IPS-15b (cell line): ENCODE data around the gene ENTPD6.

ENCODE experiments used
- H3K27me3 ChIP-seq: one replicate; pipeline ENCODE4 v1.6.1; 2013; ENCODE audit warnings: low read length; ENCODE audit not compliant: control insufficient read depth, insufficient read depth
- H3K36me3 ChIP-seq: one replicate; pipeline ENCODE4 v1.6.1; 2013; ENCODE audit warnings: low read length; ENCODE audit not compliant: control insufficient read depth, insufficient read depth
- H3K4me1 ChIP-seq: one replicate; pipeline ENCODE4 v1.6.1; 2013; ENCODE audit warnings: mild to moderate bottlenecking, low read length; ENCODE audit not compliant: control insufficient read depth, insufficient read depth
- H3K4me3 ChIP-seq: one replicate; pipeline ENCODE4 v1.5.1; 2013; ENCODE audit warnings: low read depth, low read length
- H3K9ac ChIP-seq: one replicate; pipeline ENCODE4 v1.6.1; 2013; ENCODE audit warnings: low read depth, mild to moderate bottlenecking, low read length
- H3K9me3 ChIP-seq: one replicate; pipeline ENCODE4 v1.6.1; 2013; ENCODE audit warnings: mild to moderate bottlenecking, low read length; ENCODE audit not compliant: control insufficient read depth, insufficient read depth

Gene ENTPD6

DNA sequence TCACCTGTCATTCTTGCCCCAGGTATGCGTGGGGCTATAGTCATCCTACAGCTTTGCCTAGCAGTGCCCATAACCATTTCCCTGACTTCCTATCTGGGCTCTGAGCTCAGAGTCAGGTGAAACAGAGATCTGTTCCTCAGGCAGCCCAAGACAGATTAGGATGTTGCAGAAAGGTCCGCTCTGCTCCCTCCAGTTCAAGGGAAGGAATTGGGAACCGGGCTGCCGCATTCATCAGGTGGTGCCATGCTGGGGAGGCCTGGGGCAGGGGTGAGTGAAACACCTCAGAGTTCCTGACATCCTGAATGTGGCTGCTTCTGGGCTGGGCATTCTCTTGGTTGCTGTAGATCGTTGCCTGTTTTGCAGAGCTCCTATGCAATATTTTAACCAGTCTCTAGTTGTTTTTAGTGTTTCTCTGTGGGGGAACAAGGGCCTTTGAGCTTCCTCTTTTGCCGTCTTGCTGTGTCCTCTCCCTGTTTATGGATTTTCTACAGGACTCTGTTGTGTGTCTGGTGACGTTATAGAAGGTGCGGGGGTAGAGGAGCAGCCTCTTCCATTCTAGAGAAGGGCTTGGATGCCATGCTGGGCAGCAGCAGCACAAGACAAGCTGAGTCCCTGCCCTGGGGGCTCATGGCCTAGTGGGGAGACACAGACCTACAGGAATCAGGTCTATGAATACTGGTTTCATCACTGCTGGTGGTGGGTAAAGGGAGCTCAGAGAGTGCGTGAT, 9.2 kb downstream of the ENTPD6 start:
- Histone ChIP-seq H3K27me3 (no peaks in the 10 kb centered on the region), H3K36me3 (no peaks in the 10 kb centered on the region), H3K9ac (no peak overlapping the region), H3K9me3 (no peaks in the 10 kb centered on the region), H3K4me1 (no peaks in the 10 kb centered on the region), H3K4me3 (no peak overlapping the region)

DNA sequence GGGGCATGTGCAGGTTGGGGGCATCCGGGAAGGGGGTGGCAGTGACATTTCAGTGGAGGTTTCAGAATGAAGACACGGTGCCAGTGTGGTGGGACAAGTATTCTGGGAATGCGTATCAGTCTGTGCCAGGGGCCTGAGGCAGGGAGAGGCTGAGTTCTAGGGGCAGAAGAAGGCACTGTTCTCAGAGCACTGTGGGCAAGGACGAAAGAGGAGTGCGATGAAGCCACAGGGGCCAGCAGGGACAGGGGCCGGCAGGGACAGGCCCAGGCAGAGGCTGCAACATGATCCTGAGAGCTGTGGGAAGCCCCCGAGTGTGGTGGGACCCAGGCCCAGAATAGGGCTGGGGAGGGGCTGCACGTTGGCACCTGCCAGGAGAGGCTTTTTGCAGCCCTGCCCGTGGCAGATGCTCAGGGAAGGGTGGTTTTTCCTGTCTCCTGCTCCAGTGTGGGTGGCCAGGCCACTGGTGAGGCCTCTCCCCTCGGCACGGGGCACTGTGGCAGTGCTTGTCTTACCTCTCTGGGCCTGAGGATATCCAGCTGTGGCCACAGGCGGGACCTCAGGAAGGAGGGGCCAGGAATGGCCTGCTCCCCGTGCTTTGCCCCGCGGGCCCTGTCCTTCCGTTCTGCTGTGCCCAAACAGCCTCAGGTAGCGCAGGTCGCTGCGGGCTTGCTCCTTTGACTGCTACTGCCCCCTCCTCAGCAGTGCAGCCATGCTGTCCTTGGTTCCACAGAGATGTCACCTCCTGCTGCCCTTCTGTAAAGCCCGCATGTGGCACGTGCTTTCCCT, 10.0 kb downstream of the ENTPD6 start:
- H3K36me3 ChIP-seq, result no peaks in the 10 kb centered on the region
- no peaks in the 10 kb centered on the region for H3K27me3 ChIP-seq
- no peak overlapping the region for H3K4me3 ChIP-seq
- H3K4me1 ChIP-seq, result no peaks in the 10 kb centered on the region
- no peak overlapping the region for H3K9ac ChIP-seq
- no peaks in the 10 kb centered on the region for H3K9me3 ChIP-seq

DNA sequence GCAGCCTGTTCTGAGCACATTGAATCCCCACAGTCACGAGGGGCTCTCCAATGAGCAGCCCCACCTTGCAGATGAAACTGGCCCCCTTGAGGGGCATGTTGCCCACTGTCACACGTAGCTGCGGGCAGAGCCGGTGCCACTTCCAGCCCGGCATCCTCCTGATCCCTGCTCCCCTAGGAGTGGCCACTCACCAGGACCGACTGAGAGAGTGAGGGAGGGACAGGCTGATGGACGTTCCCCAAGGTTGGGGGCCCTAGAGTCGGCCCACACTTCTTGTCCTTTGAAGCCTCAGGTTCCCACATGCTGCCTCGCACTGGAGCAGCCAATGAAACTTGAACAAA, 10.5 kb downstream of the ENTPD6 start:
- H3K27me3 ChIP-seq, result no peaks in the 10 kb centered on the region
- H3K9me3 ChIP-seq, result no peaks in the 10 kb centered on the region
- H3K9ac ChIP-seq, result no peak overlapping the region
- H3K36me3 ChIP-seq, result no peaks in the 10 kb centered on the region
- no peaks in the 10 kb centered on the region for H3K4me1 ChIP-seq
- no peak overlapping the region for H3K4me3 ChIP-seq

DNA sequence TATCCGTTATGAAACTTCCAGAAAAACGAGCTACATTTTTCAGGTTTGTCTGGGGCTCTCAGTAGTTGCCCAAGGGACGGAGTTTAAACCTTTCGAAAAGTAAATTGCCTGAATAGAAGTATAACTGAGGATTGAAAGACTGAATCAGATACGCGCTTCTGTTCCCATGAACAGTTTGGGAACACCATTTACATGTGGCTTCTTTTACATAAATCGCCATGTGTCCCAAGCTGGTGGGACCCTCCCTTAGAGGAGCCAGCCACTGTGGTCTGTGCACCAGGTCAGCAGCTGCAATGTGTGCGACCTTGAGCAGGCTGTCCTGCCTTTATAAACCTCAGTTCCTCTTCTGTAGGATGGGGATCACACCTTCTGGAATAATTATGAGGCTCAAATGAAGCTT, 11.0 kb downstream of the ENTPD6 start:
- Histone ChIP-seq H3K4me3 (no peak overlapping the region), H3K4me1 (no peaks in the 10 kb centered on the region), H3K27me3 (no peaks in the 10 kb centered on the region), H3K36me3 (no peaks in the 10 kb centered on the region), H3K9me3 (no peaks in the 10 kb centered on the region), H3K9ac (no peak overlapping the region)

DNA sequence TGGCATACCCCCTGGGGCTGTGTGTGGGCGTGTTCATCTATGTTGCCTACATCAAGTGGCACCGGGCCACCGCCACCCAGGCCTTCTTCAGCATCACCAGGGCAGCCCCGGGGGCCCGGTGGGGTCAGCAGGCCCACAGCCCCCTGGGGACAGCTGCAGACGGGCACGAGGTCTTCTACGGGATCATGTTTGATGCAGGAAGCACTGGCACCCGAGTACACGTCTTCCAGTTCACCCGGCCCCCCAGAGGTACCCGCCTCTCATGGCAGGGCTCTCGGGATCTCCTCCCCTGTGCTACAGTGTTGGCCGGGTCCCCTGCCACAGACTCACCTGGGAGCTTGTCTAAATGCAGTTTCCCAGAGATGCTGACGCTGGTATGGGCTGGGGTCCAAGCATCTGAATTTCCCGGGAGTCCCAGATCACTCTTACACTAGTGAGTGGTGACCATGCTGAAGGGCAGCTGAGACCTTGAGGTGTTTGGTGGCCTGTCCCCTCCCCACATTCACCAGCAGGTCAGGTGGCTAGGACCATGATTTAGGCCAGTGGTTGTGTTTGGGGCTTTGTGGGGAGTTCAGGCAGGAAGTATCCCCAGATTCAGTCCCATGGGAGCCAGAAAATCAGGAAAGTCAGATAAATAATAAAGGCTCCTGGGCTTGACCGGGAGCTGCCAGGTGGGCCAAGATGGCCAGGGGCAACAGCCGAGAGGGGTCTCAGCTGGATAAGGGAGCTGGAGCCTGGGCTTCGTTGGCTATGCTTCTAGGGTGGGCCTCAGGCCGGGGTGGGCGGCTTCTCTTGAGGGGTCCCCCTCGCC, 11.8 kb downstream of the ENTPD6 start:
- H3K9ac ChIP-seq, result no peak overlapping the region
- H3K36me3 ChIP-seq, result peaks cover 3% of the 10 kb centered on the region
- no peaks in the 10 kb centered on the region for H3K27me3 ChIP-seq
- no peak overlapping the region for H3K4me3 ChIP-seq
- H3K4me1 ChIP-seq, result no peaks in the 10 kb centered on the region
- H3K9me3 ChIP-seq, result no peaks in the 10 kb centered on the region

DNA sequence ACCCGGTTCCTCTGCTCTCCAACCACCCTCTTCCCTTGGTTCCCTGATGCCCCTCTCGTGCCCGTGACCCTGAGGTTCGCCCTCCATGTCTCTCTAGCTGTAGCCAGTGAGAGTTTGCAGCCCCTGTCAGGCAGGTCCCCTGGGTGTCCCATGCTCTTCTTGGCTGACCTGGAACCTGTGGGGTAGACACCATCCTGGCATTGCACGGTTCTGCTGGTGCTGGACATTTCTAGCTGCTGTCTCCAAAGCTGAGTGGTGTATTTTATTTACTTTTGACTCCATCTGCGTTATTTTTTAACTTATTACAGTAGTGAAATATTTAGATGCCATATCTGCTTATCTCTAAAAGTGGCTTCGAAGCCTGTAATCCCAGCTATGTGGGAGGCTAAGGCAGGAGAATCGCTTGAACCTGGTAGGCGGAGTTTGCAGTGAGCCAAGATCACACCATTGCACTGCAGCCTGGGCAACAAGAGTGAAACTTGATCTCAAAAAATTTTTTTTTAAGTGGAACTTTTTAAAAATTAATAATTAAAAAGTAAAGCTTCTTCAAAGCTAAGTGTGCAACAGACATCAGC, 12.5 kb downstream of the ENTPD6 start:
- Histone ChIP-seq H3K9me3 (no peaks in the 10 kb centered on the region), H3K36me3 (peaks cover 3% of the 10 kb centered on the region), H3K27me3 (no peaks in the 10 kb centered on the region), H3K4me1 (no peaks in the 10 kb centered on the region), H3K9ac (no peak overlapping the region), H3K4me3 (no peak overlapping the region)

DNA sequence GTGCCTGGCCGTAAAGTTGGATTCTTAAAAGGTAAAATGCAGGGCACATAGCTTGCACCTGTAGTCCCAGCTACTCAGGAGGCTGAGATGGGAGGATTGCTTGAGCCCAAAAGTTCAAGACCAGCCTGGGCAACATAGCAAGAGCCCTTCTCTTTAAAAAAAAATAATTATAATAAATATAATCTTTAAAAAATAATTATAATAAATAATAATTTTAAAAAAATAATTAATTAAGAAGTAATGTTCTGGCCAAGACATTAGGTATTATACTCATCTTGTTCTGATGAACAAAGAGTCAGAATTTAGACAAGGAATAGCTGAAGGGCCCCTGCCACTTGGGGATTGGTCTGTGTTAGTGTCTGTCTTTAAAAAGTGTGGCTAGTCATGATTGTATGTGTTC, 13.9 kb downstream of the ENTPD6 start:
- Histone ChIP-seq H3K9me3 (no peaks in the 10 kb centered on the region), H3K36me3 (peaks cover 9% of the 10 kb centered on the region), H3K27me3 (no peaks in the 10 kb centered on the region), H3K4me3 (no peak overlapping the region), H3K9ac (no peak overlapping the region), H3K4me1 (no peaks in the 10 kb centered on the region)

DNA sequence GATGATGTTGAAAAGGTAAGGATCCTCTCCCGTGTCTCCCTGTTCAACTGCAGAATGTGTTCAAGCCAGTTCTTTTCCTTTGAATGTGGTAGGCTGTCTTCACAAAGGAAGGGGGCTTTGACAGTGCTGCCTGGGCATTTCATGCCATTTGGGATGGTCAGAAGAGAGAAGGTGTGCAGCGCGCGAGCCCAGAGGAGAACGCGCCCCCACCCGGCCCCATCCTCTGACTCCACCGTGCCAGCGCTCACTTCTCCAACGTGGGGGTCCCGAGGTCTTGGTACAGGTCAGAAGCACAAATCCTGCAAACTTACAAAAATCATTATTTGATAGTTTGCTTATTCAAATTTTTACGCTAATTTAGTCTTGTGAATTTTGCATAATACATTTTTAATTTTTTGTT, 14.4 kb downstream of the ENTPD6 start:
- no peaks in the 10 kb centered on the region for H3K9me3 ChIP-seq
- no peak overlapping the region for H3K4me3 ChIP-seq
- H3K27me3 ChIP-seq, result no peaks in the 10 kb centered on the region
- H3K36me3 ChIP-seq, result peaks cover 9% of the 10 kb centered on the region
- no peak overlapping the region for H3K9ac ChIP-seq
- H3K4me1 ChIP-seq, result no peaks in the 10 kb centered on the region

DNA sequence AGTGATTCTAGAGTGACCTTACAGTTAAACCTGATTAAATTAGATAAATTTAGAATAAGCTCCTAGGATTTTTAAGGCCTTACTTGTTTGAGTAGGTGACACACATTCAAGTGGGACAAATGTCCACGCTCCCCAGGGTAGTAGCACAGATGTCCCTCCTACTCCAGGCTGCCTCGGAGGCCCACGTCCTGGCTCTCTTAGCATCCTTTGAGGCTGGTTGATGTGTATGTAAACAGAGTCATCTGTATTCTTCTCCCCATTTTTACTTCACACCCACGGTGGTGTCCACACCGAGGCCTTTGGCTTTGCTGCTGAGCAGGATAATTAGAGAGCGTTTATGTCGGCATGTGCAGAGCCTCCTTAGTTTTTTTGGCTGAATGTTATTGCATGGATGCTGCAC, 15.8 kb downstream of the ENTPD6 start:
- no peaks in the 10 kb centered on the region for H3K4me1 ChIP-seq
- H3K4me3 ChIP-seq, result no peak overlapping the region
- H3K9me3 ChIP-seq, result no peaks in the 10 kb centered on the region
- H3K36me3 ChIP-seq, result peaks cover 14% of the 10 kb centered on the region
- no peaks in the 10 kb centered on the region for H3K27me3 ChIP-seq
- H3K9ac ChIP-seq, result no peak overlapping the region

DNA sequence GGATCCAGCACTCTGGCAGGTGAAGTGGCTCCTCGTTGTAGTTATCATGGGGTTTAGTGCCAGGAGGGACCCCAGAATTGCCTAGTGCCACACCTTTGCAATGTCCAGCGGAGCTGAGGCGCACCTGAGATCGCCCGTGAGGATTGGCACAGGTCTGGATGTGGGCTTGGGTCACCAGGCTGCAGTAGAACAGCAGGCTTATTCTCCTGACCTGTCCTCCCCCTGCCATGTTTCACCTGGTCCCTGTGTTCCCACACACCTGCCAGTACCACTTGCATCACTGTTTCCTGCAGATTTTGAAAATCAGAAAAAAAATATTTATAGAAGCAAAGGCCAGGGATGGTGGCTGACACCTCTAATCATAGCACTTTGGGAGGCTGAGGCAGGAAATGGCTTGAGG, 16.7 kb downstream of the ENTPD6 start:
- Histone ChIP-seq H3K9me3 (no peaks in the 10 kb centered on the region), H3K4me1 (no peaks in the 10 kb centered on the region), H3K27me3 (no peaks in the 10 kb centered on the region), H3K9ac (no peak overlapping the region), H3K4me3 (no peak overlapping the region), H3K36me3 (peaks cover 14% of the 10 kb centered on the region)

DNA sequence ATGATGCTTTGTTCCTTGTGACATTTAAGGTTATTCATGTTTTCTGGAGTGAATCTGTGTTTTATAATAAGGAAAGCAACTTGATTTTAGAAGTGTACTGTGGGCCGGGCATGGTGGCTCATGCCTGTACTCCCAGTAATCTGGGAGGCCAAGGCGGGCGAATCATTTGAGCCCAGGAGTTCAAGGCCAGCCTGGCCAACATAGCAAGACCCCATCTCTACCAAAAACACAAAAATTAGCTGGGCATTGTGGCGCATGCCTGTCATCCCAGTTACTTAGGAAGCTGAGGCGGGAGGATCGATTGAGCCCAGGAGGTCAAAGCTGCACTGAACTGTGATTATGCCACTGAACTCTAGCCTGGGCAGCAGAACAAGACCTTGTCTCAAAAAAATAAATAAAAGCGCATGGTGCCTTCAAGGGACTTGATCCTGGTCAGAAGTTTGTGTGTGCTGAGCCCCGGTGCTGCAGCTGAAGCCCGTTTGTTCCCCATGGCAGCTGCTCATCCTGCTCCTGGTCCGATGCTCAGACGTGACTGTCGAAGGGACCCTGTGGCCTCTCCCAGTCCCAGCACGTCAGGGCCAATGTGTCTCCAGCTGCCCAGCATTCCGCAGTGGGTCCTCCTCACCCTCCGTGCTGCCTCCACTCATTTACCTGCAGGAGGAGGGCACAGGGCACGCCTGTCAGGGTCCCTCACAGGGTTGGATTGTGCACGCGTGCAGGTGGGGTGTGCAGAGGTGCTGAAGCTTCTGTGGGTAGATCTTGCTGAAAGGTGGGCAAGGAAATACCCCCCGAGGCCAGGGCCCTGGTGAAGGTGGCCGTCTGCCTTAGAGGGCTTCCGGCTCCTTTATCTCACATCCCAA, 18.3 kb downstream of the ENTPD6 start:
- Histone ChIP-seq H3K9me3 (no peaks in the 10 kb centered on the region), H3K4me3 (no peak overlapping the region), H3K27me3 (no peaks in the 10 kb centered on the region), H3K36me3 (peaks cover 20% of the 10 kb centered on the region), H3K4me1 (no peaks in the 10 kb centered on the region), H3K9ac (no peak overlapping the region)
